Activated CD8-positive, alpha-beta memory T cell treated with anti-CD3 and anti-CD28 coated beads, Interleukin-2, amount 50 U/mL, for 1 hour (primary cell): ENCODE measurements around the gene PDGFRB.
A peak's percentile ranks its signal among the peaks of the same experiment; 100 is the strongest.

Experiments
- DNase-seq: peaks from one replicate; pipeline ENCODE4 v3.0.0-alpha.2; 2020; ENCODE audit errors: extremely low read depth

The PDGFRB gene

DNA sequence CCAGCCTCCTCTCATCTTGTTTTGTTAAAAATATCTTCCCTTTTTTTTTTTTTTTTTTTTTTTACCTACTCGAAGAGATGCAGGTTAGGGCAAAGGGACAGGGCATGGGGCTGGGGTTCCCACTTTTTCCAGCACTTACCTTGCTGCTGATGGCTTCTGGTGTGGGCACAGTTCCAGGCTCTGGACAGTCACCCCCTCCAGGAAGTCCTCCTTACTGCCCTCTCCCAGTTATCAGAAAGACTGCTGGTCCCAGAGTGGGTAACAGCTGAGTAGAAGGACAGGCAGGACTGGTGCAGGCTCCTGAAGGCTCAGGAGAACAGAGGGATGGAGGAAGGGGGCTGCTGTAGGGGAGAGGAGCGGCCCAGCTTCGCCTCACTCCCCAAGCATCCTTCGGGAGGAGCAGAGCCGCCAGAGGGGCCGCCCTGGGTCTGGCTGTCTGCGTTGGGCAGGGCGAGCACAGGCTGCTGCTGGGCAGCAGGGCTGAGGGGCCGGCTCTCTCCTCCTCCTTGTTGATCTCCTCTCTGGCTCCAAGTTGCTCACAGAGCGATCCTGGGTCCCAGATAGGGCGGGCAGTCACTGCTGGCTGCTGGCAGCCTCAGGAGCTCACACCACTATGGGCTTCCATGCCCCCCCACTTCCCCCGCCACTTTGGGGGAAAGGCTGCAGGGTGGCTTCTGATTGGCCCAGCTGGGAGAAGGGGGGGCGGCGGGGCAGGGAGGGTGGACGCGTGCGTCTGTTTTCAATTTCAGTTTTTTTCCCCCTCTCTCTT, at the start of gene PDGFRB:
PDGFRB (minus strand) TSS at position 588 of the 769 bp plus-strand sequence. CDS start 18,798 bp downstream, outside the sequence.
- peak; percentile 9 for DNase-seq

DNA sequence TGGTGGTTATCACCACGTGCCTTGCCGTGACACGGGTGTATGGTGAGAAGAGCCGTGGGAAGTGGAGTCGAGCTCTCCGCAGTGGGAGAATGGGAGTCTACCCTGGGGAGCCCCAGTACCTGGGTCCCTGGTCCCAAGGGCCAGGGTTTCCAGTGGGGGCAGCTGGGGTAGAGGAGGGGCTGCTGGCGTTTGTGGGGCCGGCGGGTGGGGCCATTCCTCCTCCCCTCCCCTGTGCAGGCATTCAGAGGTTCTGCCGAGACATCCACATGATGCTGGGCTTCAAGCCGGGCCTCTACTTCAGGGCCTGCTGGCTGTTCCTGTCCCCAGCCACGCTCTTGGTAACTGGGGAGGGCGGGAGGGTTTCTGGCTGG, 48.9 kb upstream of the PDGFRB start:
- DNase-seq: no peak

DNA sequence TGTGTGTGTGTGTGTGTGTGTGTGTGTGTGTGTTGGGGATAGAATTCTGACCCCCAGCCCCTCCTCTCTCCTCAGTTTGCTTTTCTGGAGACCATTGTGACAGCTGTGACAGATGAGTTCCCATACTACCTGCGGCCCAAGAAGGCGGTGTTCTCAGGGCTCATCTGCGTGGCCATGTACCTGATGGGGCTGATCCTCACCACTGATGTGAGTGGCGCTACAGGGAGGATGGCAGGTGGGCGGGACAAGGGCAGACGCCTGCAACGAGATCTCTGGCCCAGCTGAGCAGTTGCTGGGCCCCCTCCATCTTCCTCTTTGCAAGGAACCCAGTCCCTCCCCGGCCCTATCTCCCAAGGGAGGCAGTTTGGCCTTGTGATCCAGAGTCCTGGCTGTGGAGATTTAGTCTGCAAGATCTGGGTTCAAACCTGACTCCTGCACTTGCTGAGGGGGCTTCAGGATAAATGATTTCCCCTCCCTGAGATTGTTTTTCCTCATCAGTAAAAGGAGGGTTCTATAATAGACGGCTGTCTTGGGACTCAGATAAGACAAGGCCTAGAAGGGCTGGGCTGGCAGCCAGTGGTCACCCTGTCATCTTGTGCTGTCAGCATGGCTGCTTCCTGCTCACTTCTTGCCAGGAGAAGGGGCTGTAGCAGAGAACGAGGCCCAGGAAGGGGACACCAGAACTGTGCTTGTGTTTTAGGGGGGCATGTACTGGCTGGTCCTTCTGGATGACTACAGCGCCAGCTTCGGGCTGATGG, 48.4 kb upstream of the PDGFRB start:
- DNase-seq: no peak

DNA sequence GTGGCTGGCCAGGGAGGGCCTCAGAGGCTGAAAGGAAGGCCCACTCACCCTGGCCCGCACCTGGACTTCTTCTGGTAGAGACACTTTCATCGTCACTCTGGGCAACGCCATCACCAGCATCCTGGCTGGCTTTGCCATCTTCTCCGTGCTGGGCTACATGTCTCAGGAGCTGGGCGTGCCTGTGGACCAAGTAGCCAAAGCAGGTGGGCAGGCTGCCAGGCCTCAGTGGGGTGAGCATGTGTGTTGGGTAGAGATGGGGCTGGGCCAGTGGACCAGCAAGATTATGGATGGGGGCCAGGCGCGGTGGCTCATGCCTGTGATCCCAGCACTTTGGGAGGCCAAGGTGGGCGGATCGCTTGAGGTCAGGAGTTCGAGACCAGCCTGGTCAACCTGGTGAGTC, 46.9 kb upstream of the PDGFRB start:
- DNase-seq: no peak

DNA sequence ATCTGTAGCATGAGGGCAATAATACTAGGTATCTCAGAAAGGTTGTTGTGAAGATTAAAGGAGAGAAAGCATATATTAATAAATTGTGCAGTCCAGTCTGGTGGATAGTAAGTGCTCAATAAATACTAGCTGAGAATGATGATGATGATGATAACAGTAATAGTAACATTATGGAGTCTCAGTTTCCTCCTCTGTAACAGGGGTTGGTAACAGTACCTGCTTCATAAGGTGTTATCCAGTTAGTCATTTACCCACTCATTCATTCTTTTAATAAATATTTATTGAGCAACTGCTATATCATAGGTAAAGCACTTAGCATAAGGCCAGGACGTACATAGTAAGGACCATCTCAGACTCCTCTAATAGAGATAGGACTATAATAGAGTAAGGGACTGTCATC, 41.8 kb upstream of the PDGFRB start:
- no peak for DNase-seq

DNA sequence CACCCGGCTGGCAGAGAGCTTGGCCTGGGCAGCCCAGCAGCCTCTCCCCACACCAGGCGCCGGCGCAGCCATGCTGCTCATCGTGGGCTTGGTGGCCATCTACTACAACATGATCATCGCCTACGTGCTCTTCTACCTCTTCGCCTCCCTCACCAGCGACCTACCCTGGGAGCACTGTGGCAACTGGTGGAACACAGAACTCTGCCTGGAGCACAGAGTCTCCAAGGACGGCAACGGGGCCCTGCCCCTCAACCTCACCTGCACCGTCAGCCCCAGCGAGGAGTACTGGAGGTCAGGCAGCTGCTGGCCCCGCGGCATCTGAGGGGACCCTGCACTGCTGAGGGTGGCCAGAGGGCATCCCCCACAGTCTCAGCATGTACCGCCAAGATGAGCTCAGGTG, 41.3 kb upstream of the PDGFRB start:
- DNase-seq: no peak

DNA sequence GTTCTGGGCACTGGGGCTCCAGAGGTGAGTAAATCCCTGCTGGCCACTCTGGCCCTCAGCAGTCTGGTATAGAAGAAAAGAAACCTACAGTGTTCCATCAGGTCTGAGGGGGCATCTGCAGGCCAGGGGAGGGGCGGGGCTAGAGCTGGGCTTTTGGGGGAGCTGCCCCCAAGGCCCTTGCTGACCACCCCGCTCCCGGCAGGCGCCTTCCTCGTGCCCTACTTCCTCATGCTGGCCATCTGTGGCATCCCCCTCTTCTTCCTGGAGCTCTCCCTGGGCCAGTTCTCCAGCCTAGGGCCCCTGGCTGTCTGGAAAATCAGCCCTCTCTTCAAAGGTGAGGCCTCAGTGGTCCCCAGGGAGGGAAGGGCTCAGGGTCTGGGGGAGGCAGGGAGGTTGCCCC, 40.9 kb upstream of the PDGFRB start:
- no peak for DNase-seq

DNA sequence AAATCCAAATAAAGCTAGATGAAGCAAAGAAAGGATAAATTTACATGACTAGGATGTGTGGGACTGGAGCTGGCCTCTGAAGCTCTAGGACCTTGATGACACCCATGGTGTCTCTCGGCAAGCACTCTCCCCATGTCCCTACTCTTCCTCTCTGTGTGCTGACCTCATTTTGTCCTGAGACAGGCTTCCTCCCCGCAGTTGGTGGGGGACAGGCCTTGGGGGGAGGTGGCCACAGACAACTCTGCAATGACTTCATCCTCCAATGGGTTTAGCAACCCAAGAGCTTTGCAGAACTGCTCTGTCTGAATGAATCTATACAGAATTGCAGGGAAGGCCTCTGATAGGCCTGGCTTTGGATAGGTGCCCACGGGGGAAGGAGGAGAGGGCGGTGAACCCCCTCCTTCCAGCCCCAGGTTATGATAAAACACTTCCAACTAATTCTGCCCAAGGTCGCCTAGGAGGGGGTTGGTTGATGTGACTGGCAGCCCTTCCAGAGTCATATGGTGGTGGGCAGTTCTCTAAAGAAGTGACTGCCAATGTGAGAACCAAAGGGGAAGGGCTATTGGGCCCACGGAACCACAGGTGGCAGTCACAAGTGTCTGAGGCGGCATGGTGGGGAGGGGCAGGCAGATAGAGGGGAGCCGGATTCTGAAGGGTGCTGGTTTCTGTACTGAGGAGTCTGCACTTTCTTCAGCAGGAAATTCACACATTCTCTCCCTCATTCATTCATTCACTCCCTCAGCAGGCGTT, 40.3 kb upstream of the PDGFRB start:
- no peak for DNase-seq

DNA sequence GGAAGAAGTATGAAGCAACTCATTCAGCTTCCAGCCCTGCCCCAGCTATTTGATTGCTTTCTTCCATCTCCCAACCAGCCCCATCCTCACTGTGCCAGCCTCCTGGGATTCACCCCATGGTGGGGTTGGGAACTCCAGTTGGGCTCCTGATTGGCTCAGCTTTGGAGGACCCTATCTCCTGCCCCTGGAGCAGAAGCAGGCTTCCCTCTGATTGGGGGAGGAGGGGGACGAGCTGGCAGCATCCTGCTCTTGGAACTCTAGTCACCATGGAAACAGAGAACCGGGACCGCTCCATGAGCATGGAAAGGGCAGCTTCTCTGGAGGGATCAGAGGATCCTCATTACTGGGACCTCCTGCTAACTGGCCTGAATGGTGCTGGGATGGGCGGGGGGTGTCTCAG, 36.8 kb upstream of the PDGFRB start:
- no peak for DNase-seq

DNA sequence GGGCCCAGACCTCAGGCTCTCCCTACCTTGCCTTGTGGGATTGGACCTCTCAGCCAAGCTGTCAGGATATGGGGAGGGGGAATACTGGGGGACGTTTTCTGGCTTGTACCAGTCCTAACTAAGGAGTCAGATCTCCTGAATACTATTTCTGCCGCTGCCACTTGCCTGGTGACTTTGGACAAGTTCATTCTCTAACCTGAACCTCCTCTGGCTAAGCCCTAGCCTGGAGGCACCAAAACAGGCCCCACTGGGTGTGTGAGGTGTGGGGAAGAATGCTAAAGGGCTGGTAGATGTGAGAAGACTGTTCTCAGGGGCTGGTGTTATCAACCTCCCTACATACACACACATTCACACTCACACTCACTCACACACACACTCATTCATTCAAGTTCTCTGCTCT, 35.3 kb upstream of the PDGFRB start:
- DNase-seq: no peak

DNA sequence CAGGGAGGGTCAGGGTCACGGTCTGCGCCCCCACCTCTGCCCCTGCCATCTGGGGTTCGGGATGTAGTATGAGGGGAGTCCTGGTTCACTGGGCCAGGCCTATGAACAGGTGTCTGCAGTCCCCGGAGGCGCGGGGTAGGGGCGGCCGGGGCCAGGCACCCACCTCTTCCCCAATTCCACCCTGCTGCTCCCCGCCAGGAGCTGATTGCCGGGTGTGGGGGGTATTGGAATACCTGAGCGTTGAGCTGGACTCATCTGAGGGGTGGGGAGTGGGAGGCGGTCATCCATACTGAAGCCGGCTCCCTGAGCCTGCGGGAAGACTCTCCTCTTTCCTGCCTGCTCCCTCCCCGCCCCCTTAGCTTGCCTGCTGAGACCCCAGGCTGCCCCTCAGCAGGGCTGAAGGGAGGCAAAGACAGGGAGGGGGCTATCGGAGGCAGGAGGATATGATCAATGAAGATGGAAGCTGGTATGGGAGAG, 34.9 kb upstream of the PDGFRB start:
- DNase-seq: no peak

DNA sequence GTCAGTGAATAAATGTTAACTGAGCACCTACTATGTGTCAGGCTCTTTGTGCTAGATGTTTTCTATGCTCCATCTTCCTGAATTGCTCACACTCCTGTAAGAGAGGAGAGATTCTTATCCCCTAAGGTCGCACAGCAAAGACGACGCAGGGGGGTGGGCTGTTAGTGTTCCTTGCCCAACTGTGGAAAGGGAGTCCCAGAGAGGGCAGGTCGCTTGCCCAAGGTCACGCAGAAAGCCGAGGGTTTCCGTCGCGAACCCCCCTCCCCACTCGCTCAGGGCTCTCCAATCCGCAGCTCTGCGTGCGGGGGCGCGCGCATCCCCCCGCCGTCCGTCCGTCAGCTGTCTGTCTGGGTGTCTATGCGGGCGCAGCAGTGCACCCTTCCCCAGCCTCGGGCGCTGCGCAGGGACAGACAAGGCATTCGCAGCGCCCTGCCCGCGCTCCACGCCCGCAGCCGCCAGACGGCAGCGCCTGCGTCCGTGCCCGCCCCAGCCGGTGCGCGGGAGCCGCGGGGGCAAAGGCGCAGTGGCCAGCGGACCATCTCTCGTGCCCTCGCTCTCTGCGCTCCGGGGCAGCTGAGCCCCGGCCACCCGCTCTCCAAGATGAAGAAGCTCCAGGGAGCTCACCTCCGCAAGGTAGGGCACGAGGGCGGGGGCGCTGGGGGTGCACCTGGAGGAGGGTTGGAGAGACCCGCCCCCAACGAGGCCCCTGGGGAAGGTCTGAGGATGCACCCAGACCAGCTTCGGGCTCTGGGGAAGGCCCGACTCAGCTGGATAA, 34.3 kb upstream of the PDGFRB start, which contains the start of gene SLC6A7:
SLC6A7 (plus strand) TSS at position 335 of the 775 bp plus-strand sequence; CDS start at position 601, 266 bp downstream.
- no peak for DNase-seq

DNA sequence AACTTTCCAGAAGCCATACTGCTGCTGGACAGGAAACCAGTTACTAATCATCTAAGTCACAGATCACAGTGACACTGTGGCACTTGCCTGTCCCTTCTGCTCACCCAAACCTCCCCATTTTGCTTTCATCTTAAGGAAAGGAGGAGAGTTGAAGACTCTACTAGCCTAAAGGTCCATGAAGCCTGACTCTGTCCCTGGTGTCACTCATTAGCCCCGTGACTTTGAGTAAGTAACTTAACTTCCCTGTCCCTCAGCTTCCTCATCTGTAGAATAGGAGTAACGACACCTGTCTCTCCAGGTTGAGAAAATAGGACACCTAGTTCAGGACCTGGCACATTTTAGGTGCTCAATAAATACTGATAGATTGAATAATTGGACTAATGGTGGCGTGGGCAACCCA, 33.7 kb upstream of the PDGFRB start:
- DNase-seq: no peak

DNA sequence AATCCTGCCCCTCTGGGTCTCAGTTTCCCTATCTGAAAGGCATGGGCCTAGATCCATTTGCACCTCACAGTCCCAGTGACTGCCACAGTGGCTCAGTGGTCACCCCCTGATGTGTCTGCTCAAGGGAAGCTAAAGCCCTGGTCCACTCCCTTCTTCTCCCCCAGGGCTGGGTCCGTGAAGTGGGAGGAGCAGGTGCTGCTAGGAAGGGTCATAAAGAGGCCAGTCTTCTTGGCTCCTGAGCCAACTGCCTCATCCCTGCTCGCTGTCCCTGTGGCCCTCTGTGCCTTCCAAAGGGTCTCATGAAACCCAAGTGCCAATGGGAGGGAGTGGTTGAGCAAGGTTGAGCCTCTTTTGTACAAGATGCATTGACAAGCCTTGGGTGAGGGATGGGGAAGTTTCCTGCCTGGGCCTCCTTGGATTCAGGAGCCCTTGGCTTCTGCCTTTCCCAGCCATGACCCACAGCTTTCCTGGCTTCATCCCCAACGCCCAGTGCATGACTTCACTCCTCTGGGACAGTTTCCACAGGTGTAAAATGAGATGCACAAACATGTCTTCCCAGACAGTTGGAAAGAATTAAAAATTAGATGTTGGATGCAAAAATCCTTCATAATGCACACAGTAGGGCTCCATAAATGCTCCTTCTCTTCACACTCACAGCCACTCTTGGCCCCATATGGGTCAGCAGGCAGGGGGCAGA, 32.6 kb upstream of the PDGFRB start:
- DNase-seq: no peak

DNA sequence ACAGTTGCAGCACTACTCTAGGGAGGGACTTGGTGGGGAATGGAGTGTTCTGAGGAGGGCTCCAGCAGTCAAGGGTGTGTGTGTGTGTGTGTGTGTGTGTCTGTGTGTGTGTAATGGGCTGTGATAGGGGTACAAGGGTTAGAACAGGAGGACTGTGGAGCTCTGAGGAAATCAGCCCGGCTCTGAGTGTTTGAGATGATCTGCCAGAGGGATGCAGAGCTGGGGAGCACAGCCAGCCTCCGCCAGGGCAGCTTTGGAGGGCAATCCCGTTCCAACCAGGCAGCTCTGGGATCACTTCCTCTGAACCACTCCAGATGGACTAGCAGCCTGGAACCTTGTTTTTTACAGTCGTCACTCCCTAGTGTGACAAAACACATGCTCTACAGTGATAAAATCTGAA, 31.3 kb upstream of the PDGFRB start:
- no peak for DNase-seq

DNA sequence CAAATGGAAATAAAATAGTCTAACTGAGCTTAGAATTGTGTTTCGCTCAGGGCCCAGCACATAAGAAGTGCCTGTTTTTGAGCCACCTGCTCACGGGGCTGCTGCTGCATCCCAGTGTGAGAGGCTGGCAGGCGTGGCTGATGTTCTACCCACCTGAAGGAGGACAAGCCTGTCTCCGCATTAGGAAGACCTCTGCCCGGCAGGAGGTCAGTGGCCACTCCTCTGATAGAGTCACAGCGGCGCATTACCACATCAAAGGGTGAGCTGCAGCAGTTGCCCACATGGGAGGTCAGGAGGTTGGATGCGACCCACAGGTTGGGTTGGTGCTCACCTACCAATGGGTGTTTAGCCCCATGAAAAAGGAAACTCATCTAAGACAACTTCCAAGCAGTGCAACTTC, 30.5 kb upstream of the PDGFRB start:
- DNase-seq: no peak

DNA sequence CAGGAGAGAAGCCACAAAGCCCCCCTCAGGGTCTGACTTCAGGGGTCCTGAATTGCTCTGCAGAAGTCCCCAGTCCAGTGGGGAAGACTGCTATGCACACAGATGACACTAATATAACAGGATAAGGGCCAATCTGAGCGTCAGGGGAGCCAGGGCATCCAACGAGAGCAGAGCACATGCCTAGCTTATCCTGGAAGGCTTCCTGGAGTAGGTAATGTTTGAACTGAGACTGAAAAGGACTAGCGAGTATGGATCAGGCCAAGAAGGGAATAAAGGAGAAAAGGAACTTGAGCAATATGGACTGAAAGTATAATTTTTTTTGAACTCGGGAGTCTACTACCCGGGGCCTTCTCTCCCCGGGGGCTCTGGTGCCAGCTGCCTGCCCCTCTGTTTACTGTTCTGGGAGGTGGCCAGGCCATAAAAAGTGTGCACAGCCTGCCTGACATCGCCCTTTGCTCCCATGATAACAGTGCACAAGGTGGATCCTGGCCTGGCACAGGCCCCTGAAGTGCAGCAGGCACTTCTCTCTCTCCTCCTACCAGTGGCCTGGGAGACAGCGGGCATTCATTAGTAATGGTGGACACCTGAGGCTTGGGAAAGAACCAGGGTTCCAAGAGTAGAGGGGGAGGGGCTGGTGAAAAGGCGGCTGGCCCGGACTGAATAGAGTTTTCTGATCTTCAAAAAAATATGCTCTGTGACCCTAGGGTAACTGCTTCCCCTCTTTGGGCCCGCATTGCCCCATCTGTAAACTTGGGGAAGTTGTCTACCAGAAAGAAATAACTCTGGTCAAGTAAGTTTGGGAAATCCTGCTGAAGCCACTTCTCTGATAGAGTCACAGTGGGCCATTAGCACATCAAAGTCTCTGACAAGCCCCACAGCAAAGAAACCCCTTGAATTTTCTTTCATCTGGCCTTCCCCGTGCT, 29.6 kb upstream of the PDGFRB start:
- no peak for DNase-seq

DNA sequence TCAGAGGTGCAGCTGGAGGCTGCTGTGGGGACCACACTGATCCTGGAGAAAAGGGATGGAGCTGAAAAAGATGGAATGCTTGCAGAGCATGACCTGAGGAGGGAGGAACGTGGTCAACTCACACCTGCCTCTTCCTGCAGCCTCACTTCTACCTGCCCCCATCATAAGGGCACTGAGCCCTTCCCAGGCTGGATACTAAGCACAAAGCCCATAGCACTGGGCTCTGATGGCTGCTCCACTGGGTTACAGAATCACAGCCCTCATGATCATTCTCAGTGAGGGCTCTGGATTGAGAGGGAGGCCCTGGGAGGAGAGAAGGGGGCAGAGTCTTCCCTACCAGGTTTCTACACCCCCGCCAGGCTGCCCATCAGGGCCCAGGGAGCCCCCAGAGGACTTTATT, 28.4 kb upstream of the PDGFRB start:
- no peak for DNase-seq

DNA sequence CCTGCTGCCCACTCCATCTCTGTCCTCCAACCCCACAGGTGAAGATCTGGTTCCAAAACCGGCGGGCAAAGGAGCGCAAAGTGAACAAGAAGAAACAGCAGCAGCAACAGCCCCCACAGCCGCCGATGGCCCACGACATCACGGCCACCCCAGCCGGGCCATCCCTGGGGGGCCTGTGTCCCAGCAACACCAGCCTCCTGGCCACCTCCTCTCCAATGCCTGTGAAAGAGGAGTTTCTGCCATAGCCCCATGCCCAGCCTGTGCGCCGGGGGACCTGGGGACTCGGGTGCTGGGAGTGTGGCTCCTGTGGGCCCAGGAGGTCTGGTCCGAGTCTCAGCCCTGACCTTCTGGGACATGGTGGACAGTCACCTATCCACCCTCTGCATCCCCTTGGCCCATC, 27.8 kb upstream of the PDGFRB start:
- DNase-seq: no peak

DNA sequence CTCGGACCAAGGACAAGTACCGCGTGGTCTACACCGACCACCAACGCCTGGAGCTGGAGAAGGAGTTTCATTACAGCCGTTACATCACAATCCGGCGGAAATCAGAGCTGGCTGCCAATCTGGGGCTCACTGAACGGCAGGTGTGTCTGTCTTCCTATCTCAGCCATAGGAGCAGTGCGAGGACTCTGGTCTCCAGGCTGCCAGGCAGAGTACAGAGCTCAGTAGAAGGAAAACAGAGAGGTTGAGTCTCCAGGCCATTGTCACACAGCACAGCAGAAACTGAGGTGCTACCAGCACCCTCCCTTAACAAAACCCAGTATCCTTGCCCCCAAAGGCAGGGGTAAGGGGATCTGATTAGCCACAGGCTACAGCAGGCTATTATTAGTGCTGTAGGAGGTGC, 27.1 kb upstream of the PDGFRB start:
- DNase-seq: no peak
